Liver (tissue), 9 donors: ENCODE results near the gene VWA5B2. TPM values are rescaled to one million over a fixed set of nuclear protein-coding genes. Genes with fewer than 3 reads are reported as not detected.
A peak's percentile ranks its signal among the peaks of the same experiment; 100 is the strongest.

Source experiments
- DNase-seq: peaks from one replicate; pipeline ENCODE4 v3.0.0-alpha.2; 2017; ENCODE audit warnings: low spot score
- H3K27ac ChIP-seq, 2 donors: one replicate each; pipeline ENCODE4 v1.7.0; 2013; ENCODE audit warnings: inconsistent platforms in 2 of 2, low read length in 2 of 2, control low read depth in 1 of 2, low read depth in 1 of 2, mild to moderate bottlenecking in 1 of 2
- H3K27me3 ChIP-seq, 4 donors: one replicate each; pipeline versions ENCODE4 v1.6.1 to v1.7.0; 2013; ENCODE audit warnings: low read length in 3 of 4, inconsistent platforms in 1 of 4, mild to moderate bottlenecking in 1 of 4, moderate library complexity in 1 of 4; ENCODE audit not compliant: control insufficient read depth in 4 of 4, insufficient read depth in 4 of 4
- H3K36me3 ChIP-seq, 4 donors: one replicate each; pipeline versions ENCODE4 v1.6.1 to v1.7.0; 2013; ENCODE audit warnings: low read length in 3 of 4, mild to moderate bottlenecking in 3 of 4, low read depth in 1 of 4, moderate library complexity in 1 of 4; ENCODE audit not compliant: control insufficient read depth in 4 of 4, insufficient read depth in 3 of 4
- H3K4me1 ChIP-seq, 4 donors: one replicate each; pipeline versions ENCODE4 v1.6.1 to v1.7.0; 2013; ENCODE audit warnings: low read length in 3 of 4, mild to moderate bottlenecking in 3 of 4, moderate library complexity in 1 of 4; ENCODE audit not compliant: control insufficient read depth in 4 of 4, insufficient read depth in 4 of 4
- H3K4me3 ChIP-seq, 3 donors: one replicate each; pipeline versions ENCODE4 v1.6.1 to v1.7.0; 2013; ENCODE audit warnings: low read length in 3 of 3, control low read depth in 1 of 3, low read depth in 1 of 3, mild to moderate bottlenecking in 1 of 3
- H3K9ac ChIP-seq, 2 donors: one replicate each; pipeline ENCODE4 v1.7.0; 2013; ENCODE audit warnings: low read length in 2 of 2, mild to moderate bottlenecking in 2 of 2, moderate library complexity in 2 of 2, control low read depth in 1 of 2, low read depth in 1 of 2
- H3K9me3 ChIP-seq, 4 donors: one replicate each; pipeline versions ENCODE4 v1.6.1 to v1.7.0; 2013; ENCODE audit warnings: low read length in 3 of 4; ENCODE audit not compliant: control insufficient read depth in 4 of 4
- CTCF ChIP-seq: fragments of 150-350 bp; IDR thresholded peaks from 2 replicates; pipeline ENCODE4 v1.5.1; 2017; ENCODE audit warnings: improper control_type of control experiment, low read depth, low read length; ENCODE audit not compliant: missing input control
- FOXA1 ChIP-seq: IDR thresholded peaks from 2 replicates; pipeline ENCODE4 v1.6.1; 2016; ENCODE audit warnings: antibody characterized with exemption
- FOXA2 ChIP-seq: IDR thresholded peaks from 2 replicates; pipeline ENCODE4 v1.6.1; 2016; ENCODE audit warnings: antibody characterized with exemption
- NR2F2 ChIP-seq: IDR thresholded peaks from 2 replicates; pipeline ENCODE4 v1.6.1; 2016; ENCODE audit warnings: antibody characterized with exemption
- RXRA ChIP-seq, 2 donors: IDR thresholded peaks; 2 replicates each; pipeline ENCODE4 v1.6.1; 2017 to 2018; ENCODE audit warnings: antibody characterized with exemption in 2 of 2, mild to moderate bottlenecking in 1 of 2
- TAF1 ChIP-seq: conservative IDR thresholded peaks from 2 replicates; pipeline ENCODE4 v1.6.1; 2016; ENCODE audit warnings: antibody characterized with exemption, mild to moderate bottlenecking
- YY1 ChIP-seq: IDR thresholded peaks from 2 replicates; pipeline ENCODE4 v1.6.1; 2016; ENCODE audit warnings: antibody characterized with exemption, mild to moderate bottlenecking
- whole genome bisulfite sequencing: extraction: QIAGEN DNeasy Blood & Tissue Kit; methylation state at CpG from one replicate; pipeline ENCODE4 v1.1.7; 2013; 5-methylcytosine and 5-hydroxymethylcytosine counted together
- polyA plus RNA-seq, 2 donors: library from polyadenylated mRNA; stranded (reverse) in 1 of 2; unstranded in 1 of 2; fragments of 200-250 nt in 1 of 2; fragments of >200 nt in 1 of 2; fragmentation: Nextera tagmentation in 1 of 2; extraction: Ambion mirVana in 1 of 2; gene quantifications; one replicate each; pipeline versions ENCODE4 v1.2.1 to v1.2.3, GENCODE V29; 2013 to 2015
- total RNA-seq, 2 donors: library from RNA; depleted of rRNA; stranded (reverse); fragments of >200 nt; gene quantifications; one replicate each; pipeline ENCODE4 v1.2.3, GENCODE V29; 2014
- TF ChIP-seq, protein P1 (sequence below): IDR thresholded peaks from 2 replicates; pipeline ENCODE4 v1.6.1; 2016; ENCODE audit warnings: antibody characterized with exemption
- TF ChIP-seq, protein P2 (sequence below): IDR thresholded peaks from 2 replicates; pipeline ENCODE4 v1.6.1; 2016; ENCODE audit warnings: antibody characterized with exemption
- donor health status: healthy.
- donor health status: healthy.
- donor health status: healthy.
- donor health status: healthy.
- donor health status: healthy.

The VWA5B2 gene
- total and polyA plus RNA-seq, 4 donors = under 0.01 to 0.14 (median 0.08) TPM; not detected in 1

DNA sequence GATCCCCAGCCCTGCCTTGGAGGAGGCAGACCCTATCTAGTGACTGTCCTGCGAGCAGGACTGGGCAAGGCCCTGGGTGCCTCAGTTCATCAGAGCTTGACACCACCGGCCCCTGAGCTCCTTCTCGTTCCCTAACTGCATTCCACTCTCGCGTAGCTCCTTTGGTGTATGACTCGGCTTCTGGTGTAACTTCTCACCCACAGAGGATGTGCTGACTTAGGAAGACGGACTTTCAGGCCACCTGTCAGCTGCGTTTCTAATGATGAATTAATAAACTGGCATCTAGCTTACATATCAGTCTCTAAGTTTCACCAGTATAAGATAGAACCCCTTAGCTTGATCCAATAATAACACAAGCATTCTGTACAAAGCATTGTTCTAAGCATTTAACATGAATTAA, 25.9 kb upstream of the VWA5B2 start:
- no peak overlapping the region for H3K4me3 ChIP-seq
- no peak for DNase-seq
- no peak overlapping the region for H3K9ac ChIP-seq
- H3K9me3 ChIP-seq = no peaks in the 10 kb centered on the region
- WGBS = 87% methylated on average over 8 of the region's 8 CpGs
- H3K4me1 ChIP-seq = no peaks in the 10 kb centered on the region
- no peaks in the 10 kb centered on the region for H3K27me3 ChIP-seq
- TF ChIP-seq TAF1 (no peak), NR2F2 (no peak), RXRA (IDR thresholded peaks at IDR 0.05) (no peak), CTCF (no peak), FOXA1 (no peak), FOXA2 (no peak)
- TF ChIP-seq, protein P1, sequence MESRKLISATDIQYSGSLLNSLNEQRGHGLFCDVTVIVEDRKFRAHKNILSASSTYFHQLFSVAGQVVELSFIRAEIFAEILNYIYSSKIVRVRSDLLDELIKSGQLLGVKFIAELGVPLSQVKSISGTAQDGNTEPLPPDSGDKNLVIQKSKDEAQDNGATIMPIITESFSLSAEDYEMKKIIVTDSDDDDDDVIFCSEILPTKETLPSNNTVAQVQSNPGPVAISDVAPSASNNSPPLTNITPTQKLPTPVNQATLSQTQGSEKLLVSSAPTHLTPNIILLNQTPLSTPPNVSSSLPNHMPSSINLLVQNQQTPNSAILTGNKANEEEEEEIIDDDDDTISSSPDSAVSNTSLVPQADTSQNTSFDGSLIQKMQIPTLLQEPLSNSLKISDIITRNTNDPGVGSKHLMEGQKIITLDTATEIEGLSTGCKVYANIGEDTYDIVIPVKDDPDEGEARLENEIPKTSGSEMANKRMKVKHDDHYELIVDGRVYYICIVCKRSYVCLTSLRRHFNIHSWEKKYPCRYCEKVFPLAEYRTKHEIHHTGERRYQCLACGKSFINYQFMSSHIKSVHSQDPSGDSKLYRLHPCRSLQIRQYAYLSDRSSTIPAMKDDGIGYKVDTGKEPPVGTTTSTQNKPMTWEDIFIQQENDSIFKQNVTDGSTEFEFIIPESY = no peak
- TF ChIP-seq, protein P2, sequence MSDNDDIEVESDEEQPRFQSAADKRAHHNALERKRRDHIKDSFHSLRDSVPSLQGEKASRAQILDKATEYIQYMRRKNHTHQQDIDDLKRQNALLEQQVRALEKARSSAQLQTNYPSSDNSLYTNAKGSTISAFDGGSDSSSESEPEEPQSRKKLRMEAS = no peak
- H3K36me3 ChIP-seq = no peaks in the 10 kb centered on the region
- no peak overlapping the region for H3K27ac ChIP-seq

DNA sequence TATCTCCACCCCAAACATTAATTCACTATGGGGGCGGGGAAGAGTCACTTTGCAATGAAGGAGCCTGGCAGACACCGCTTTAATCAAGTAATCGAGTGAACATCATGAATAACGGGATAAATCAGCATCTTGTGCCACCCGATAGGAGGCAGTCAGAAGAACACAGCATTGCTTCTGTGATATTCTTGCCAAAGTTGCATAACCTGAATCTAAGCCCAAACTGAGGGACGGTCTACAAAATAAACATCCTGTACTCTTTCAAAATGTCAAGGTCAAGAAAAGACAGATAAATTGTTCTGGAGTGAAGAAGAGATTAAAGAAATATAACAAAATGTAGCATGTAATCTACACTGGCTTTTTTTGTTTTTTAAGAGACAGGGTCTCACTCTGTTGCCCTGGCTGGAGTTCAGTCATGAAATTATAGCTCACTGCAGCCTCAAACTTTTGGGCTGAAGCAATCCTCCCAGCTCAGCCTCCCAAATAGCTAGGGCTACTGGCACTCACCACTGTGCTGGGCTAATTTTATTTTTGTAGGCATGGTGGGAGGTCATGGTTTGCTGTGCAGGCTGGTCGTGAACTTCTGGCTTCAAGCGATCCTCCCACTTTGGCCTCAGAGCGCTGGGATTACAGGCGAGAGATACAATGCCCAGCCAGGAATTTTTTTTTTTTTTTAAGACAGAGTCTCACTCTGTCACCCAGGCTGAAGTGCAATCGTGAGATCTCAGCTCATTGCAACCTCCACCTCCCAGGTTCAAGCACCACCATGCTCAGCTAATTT, 20.1 kb upstream of the VWA5B2 start:
- Histone ChIP-seq H3K27ac (no peak overlapping the region), H3K36me3 (no peaks in the 10 kb centered on the region), H3K9ac (no peak overlapping the region), H3K27me3 (no peaks in the 10 kb centered on the region), H3K4me1 (no peaks in the 10 kb centered on the region), H3K4me3 (no peak overlapping the region), H3K9me3 (no peaks in the 10 kb centered on the region)
- no peak for DNase-seq
- WGBS = 59% methylated on average over 11 of the region's 11 CpGs
- TF ChIP-seq NR2F2 = peak; percentile 82
- no peak for TF ChIP-seq YY1
- no peak for TF ChIP-seq RXRA (IDR thresholded peaks at IDR 0.05)

GRCh38 chr3:184211297-184211696, 18.1 kb upstream of the VWA5B2 start:
- 65% methylated on average over 5 of the region's 5 CpGs for WGBS
- TF ChIP-seq NR2F2 = peak; percentile 79
- no peak for TF ChIP-seq RXRA (IDR thresholded peaks at IDR 0.05)
- DNase-seq = no peak
- no peaks in the 10 kb centered on the region for H3K36me3 ChIP-seq
- H3K27ac ChIP-seq = no peak overlapping the region
- no peak overlapping the region for H3K4me3 ChIP-seq
- H3K27me3 ChIP-seq = no peaks in the 10 kb centered on the region
- no peak overlapping the region for H3K9ac ChIP-seq
- no peaks in the 10 kb centered on the region for H3K4me1 ChIP-seq
- H3K9me3 ChIP-seq = no peaks in the 10 kb centered on the region
